ENCODE measurements around the gene EFNB2.
A peak's percentile ranks its signal among the peaks of the same experiment; 100 is the strongest.

The EFNB2 gene

DNA sequence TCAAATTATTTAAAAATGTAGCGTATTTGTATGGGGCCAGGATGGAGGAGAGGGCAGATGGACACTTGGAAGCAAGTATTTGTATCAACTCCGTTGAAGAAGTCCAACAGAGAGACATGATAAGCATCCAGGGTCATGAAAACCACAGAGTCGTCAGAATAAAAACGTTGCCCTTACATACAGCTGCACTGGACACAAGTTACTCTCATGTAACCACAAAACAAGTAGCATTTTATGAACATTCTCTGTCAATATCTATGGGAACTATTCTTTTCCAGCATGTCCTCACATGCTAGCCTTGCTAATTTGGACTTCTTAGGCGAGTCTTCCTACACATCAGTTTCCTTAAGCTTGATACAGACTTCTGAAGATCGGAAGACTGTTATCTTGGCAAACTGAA is 35.0 kb downstream of the EFNB2 start:
- DNase-seq (ENCODE audit: low read depth): peak; percentile 20

DNA sequence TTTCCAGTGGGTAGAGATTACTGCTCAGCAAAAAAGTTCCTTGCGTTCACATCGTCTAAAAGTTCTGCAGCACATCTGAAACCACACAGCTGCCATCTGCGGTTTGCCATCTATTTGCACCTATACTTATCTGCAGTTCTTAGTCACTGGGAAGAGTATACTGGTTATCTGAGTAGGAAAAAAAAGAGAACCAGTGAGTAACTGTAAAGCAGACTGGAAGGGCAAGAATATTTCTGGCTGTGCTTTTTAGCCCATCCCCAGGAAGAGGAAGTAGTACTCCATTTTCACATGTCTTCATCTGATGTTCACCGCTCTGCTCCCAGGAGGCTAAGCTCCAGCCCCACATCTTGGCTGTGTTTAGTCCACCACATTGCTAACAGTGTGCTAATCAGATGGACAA is 35.6 kb downstream of the EFNB2 start:
- DNase-seq (ENCODE audit: low read depth): no peak

DNA sequence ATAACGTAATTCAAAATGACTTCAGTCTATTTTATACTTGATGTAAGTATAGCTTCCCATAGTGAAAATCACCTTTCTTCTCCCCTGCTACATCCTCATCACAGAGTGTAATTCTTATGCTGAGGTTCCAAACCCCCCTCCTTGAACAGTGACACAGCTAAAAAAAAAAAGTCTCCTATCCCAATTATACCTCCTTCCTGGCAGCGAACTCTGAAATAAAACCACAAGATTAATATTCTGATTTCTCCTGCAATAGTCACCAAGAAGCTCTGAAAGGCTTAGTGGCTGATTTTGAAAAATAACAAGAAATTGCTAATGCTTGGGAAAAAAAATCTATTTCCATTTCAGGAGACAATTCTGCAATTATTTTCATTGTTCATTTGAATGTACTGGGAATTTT is 36.3 kb downstream of the EFNB2 start:
- DNase-seq (ENCODE audit: low read depth): no peak

DNA sequence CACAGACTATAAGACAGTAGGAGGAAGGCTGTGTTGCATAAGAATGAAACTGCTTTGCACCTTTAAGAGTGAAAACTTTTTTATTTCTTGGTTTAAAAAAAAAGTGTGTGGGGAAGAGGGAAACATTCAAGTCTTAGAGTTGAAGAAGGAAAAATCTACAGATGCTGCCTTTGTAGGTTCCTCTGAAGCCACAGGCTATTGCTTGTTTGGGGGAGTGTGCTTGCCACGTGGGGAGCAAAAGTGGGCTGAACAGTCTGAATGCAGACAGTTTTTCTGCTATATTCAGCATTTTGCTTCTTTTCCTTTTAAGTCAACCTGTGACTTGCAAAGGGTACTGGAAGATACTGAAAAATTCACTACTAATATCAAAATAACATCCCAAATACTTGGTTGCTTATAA is 36.9 kb downstream of the EFNB2 start:
- no peak for DNase-seq (ENCODE audit: low read depth)

DNA sequence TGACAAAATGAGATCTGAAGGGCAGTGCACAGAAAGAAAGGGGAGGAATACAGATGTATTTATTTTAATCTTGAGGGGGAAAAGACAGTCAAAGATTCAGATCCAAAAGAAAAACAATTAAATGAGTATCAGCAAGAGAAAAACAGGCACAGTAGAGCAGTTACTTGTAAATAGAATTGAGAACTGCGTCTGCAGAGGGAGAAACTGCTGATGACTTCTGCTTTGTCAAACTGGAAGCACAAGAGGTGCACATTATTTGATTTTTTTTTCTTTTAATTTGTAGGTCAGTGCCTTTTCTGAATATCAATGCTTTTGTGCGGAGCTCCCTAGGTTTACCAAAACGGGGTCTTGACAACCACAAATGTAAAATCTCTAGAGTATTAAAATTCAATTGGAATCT is 37.3 kb downstream of the EFNB2 start:
- DNase-seq (ENCODE audit: low read depth): no peak

DNA sequence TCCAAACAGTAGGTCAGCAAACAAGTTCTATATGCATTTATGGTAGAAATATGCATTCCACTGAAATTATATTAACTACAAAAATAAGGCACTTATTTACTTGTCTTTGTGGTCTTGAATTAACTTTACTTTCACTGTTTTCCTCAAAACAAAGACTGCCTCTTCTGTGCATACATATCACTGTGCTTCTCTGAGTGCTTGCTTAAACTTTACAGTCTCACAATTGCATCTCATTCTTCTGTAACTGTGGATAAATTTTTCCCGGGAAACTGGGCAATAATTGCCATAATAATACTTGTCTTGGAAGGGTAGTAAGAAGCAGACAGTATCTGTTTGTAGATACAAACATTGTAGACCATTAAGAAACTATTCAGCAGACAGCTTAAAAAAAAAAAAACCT is 38.4 kb downstream of the EFNB2 start:
- no peak for DNase-seq (ENCODE audit: low read depth)

DNA sequence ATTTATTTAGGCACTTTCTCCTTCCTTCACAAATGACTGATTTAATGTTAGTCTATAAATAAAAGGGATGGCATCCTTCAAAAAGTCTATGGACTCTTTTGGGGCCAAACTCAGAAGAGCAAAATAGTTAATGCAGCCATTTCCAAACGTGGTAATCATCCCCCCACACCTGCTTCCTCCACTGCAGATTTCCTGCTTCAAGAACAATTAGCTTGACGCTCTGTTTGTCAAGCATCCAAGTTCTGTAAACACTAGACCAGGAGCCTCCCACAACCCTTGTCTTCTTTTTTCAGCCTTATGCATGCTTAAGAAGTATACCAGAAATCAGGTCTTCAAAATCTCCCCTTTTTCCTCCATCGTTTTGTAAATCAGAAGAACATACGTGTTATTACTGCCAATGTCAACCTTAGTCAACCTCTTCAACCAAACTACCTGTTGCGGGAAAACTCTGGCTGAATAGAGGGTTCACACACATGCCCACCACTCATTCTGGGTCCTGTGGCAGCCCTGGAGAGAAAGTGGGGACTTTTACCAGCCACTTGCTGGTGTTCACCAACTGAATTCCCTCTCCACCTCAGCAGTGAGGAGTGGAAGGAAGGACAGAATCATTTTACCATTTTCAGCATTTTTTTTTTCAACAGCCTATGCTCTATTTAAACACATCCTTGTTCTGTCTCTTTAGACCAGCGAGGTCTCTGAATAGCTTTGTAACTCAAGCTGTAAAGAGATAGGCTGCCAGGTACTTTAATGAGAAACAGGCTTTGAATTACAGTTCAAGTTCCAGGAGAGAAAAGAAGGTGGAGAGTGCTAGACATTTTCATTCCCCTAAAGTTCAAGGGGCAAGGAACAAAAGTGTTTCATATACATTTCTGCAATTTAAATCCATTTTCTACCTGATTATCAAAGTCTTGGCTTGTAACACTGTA is 39.1 kb downstream of the EFNB2 start:
- no peak for DNase-seq (ENCODE audit: low read depth)

DNA sequence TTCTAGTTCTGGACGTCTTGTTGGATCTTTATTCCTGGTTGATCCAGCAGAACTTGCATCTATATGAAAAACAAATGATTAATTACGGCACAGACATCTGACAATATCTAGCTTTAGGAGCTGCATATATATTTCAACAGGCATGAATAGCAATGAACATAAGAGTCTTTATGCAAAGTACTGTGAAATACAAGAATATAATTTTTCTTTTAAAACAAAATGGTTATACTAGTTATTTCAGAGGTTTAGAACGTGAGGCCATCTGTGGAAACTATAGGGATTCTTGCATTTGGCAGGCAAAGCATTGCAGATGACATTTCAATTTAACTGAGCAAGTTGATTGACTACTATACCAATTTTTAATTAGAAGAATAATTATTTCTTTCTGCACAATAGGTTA is 40.5 kb downstream of the EFNB2 start:
- no peak for DNase-seq (ENCODE audit: low read depth)

DNA sequence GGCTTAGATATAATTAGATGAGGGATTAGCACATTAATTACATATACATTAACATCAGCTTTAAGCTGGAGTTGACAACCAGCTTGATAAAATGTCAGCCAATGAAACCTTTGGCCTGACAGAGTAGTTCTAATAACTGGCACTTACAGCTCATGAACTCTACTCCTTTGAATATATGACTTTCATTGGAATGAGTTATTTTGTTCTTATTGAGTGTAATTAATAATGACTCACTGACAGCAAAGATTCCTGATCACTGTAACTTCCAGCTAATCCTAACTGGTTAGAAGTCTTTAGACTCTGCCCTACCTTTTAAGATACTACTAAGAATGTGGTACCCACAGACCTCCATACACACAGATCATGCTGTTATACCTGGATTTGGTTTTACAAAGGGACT is 41.0 kb downstream of the EFNB2 start:
- DNase-seq (ENCODE audit: low read depth): no peak

DNA sequence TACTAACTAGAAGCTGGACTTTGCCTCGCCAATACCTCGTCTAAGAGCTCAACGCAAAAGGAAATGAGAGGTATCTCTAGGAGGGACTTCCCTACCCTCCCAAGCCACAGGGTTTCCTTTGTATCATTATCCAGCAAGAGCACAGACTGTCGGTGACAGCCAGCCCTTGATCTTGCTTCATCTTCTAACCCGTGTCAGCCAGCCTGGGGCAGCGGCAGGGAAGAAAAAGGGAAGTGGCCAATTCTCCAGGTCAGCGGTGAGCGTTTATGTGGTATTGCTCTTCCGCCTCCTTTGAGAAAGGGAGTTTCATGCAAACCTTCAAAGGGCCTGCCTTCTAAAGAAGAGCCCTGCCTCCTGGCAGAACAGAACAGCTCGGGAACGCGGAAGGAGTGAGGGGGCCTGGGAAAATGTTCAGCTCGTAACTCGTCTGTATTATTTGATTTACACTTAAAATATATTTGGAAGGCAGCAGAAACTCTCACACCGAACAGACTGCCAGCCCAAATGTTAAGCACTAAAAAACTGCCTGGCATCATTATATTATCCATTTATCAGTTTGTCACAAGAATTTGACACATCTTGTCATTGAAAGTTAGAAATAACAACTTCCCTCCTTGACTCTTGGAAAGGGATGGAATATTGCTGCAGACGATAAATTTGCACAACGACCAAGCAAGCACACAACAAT is 41.8 kb downstream of the EFNB2 start:
- DNase-seq (ENCODE audit: low read depth): no peak

DNA sequence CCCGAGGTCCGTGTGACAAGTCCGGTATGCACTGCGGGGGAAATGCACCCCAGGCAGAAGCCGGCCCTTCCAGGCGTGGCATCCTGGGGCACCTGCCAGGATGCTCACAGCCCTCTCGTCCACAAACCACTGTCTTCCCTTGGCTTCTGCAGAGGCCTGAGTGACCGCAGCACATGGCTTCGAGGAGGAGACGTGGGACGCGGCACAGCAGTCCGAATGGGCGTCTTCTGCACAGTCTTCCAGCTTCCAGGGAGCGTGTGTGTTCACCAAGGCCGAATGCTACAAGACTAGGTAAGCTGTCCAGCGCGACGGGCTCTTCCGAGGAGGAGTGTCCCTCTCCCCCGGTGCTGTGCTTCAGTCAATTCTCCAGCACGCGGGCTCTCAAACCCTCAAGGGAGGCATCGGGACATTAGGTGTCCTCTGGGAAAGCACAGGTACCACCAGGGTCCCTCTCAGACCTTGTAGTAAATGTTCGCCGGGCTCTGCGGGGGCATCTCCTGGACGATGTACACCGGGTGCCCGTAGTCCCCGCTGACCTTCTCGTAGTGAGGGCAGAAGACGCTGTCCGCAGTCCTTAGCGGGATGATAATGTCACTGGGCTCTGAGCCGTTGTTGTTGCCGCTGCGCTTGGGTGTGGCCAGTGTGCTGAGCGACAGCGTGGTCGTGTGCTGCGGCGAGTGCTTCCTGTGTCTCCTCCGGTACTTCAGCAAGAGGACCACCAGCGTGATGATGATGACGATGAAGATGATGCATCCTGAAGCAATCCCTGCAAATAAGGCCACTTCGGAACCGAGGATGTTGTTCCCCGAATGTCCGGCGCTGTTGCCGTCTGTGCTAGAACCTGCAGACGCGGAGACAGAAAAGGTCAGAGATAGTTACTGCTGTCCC is 42.6 kb downstream of the EFNB2 start:
- no peak for DNase-seq (ENCODE audit: low read depth)

DNA sequence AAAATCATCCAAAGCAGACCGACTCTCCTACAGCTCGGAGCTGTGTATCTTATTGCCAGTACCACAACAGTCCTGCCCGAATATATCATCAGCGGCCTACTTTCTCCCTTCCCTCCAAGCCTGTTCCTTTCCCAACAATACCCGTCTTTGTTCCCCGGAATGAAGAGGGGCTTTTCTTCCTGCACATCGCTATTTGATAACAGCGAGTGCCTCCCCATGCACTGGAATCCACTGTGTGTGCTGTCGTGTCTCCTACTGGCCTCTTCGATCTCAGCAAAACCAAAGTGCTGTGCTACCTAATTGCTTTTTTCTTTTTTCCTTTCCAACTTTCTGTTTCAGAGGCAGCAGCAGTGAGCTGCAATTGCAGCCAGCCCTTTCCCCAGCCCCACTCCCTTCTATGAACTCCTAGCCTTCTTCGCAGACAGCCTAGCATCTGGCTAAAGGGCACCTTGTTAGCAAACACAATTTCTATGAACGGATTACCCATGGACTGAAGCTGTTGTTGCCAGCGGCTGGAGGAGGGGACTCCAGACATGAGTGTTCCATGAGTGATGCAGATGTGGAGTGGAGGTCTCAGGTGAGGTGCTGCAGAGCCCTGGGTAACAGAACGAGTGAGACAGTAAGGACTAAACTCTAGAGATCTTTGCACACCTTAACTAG is 43.4 kb downstream of the EFNB2 start:
- no peak for DNase-seq (ENCODE audit: low read depth)

DNA sequence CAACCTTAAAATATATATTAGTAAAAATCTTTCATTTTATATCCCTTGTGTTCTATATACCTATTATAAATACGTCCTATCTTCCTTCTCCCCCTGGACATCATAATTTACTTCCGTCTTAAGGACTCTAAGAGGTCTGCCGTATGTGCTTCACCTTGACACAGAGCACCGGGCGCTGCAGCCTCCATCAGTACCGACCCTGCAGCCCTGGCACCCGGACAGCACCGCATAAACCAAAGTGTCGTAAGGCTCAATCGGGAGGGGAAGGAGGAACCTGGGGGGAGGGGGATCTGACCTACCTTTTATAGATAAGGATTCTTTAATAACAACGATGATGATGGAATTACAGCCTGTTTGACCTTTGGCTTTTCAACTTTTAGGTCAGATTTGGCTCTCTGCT is 44.0 kb downstream of the EFNB2 start:
- DNase-seq (ENCODE audit: low read depth): no peak

DNA sequence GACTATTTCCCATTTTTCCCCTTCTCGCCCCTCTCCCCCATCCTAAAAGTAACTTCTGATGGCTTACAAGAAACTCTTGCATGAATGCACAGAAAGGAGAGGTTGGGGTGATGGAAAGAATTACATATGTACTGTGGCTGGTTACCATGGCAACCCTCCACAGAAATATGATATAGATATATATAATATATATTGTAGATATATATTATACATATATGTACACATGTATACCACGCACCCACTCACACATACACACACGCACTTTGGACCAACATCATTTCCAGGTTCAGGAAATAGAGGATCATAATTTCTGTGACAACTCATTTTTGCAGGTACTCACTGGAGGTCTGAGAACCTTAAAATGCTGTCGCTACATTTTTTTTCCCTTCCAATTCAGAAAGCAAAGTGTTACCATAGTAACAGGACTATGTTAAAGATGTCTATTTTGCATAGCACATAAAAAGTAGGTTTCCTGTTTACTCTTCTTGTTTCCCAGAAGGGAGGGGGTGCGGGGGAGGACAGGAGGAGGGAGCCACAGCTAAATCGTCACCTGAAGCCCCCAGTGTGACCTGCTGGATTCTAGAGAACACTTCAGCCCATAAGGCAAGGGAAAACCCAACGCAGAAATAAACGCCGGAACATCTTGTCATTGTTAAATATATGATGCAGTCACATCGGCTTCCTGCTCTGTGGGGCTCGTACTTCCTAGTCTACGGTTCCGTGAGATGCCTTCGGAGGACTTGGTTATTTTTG is 44.7 kb downstream of the EFNB2 start:
- DNase-seq (ENCODE audit: low read depth): no peak

DNA sequence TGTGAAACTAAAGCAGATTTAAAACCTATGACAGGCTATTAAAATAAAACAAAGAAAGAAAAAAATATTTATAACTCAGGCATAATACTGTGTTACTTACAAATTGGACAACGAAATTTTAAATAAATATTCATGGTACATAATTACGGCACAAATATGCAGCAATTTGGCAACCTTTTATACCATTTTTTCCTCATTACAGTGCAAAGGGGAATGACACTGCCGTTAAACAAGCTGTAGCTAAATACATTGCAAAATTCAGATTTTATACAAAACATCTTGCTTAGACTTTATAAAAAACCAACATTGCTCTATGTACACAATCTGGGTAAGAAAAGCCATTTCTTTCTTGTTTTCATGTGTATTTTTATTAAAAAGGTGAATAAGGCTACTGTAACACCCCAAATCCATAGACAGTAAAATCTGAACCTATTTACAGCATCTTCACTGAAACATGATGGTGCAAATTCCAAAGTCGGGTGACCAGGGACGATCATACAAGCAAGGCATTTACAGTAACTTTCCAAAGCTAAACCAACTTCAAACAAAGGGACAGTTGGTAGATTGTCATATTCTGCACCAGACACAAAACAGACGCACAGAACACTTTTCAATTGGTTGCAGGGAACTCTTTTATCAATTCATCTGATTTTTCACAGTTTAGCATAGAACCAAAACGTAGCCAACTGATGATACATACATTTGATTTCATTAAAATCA is 45.5 kb downstream of the EFNB2 start:
- DNase-seq (ENCODE audit: low read depth): no peak

DNA sequence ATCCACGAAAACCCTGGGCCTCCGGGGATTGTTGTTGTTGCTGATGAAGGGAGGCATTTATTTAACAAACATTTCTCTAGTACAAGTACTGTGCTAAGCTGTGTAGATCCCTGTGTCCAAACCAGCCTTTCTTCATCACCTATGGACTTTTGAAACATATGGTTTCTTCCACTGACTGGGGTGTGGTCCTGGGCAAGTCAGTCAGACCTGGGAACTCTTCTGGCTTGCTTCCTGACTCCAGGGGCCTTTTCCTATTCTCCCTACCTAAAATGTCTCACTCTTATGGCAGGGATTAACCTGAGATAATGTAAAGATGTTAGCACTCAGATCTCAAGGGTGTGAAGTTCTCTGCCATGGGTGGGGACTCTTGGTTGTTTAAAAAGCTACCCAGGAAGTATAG is 46.8 kb downstream of the EFNB2 start:
- DNase-seq (ENCODE audit: low read depth): no peak

DNA sequence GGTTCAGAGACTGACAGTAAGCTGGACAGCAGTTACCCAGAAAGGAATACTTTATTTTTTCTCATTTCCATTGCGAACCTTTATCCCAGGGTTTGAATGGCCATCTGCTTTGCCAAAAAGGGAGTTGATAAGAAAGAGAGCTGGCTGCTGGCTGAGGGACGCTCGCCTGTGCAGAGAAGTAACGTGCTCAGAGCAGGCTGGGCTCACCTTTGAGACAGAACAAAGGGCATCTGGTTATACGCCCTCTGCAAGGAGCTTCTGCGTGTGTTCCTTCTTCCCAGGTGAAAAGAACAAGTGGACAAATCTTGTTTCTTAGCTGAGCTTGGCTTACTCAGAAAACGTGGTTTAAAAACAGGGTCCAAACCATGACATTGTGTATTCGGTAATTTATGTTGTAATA is 47.4 kb downstream of the EFNB2 start:
- no peak for DNase-seq (ENCODE audit: low read depth)

DNA sequence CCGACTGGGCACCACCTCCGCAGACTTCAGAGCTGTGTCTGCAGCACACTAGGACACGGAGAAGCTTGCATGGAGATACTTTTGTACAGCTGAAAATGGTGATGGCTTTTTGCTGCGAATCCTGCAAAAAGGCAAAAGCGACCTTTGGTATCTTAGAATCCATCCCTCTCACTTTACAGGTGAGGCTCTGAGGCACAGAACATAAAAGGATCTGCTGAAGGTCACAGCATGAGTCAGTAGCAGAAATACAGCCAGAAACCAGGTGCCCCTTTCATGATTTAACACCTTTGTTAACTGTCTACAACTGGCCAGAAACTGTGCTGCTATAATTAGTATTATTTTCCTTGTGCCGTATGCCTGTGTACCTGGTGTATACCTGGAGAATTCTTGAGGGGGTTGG is 48.3 kb downstream of the EFNB2 start:
- no peak for DNase-seq (ENCODE audit: low read depth)

DNA sequence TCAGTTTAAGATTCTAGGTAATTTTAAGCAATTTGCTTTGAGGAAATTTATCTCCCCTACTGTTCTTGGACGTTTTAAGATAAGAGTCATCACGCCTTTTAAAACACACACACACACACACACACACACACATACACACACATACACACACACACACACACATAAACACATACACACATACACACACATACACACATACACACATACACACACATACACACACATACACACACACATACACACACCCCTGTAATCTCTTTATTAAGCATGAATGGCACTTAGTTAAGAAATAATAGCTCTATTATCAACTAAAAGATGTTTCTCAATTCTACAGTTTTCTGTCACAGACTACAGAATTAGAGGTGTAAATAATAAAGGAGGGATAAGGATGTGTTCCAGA is 49.2 kb downstream of the EFNB2 start:
- DNase-seq (ENCODE audit: low read depth): no peak

DNA sequence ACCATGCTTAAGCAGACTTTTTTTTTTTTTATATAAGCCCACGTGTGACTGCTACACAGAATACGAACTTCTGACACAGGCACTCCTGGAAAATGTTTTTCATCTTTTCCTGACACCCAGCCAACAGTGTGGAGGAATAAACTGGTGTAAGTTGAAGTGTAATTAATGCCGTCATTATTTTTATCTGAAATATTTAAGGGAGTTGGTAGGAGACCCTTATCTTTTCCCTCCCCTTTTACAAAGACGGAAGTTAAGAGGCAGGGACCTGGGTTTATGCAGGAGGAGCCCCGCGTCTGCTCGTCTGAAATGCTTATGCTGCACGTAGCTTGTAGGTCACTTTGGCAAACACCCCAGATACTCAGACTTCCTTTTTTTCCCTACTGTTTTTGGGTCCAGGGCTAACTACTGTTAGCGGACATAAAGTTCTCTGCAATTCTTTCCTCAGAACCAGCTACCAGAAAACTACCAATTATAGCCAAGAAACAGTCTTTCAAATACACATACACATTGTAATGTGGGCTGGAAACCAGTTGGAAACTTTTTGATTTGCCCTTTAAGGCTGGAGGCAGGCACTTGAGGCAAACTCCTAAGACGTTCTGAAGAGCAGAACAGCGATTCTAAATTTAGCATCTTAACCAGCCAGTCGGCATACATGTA is 50.8 kb downstream of the EFNB2 start:
- DNase-seq (ENCODE audit: low read depth): no peak

Data from GM04503 (cell line).